Peyer's patch (tissue), 4 donors: ENCODE results near the gene COL28A1. TPM values are rescaled to one million over a fixed set of nuclear protein-coding genes. Genes with fewer than 3 reads are reported as not detected.

Source experiments
- DNase-seq, 3 donors: peaks; one replicate each; pipeline ENCODE4 v3.0.0-alpha.2; 2017 to 2019
- H3K27ac ChIP-seq, 4 donors: fragments of 200-600 bp; sonication (generic); one replicate each; pipeline ENCODE4 v1.5.1; 2016 to 2019
- H3K27me3 ChIP-seq, 2 donors: fragments of 200-600 bp; sonication (generic); one replicate each; pipeline ENCODE4 v1.5.1; 2019
- H3K36me3 ChIP-seq, 3 donors: fragments of 200-600 bp; sonication (generic); one replicate each; pipeline ENCODE4 v1.5.1; 2016 to 2019
- H3K4me1 ChIP-seq, 4 donors: fragments of 200-600 bp; sonication (generic); one replicate each; pipeline ENCODE4 v1.5.1; 2016 to 2019
- H3K4me3 ChIP-seq, 4 donors: fragments of 200-600 bp; sonication (generic); 1 replicate in 3 of 4; 2 replicates in 1 of 4; pipeline ENCODE4 v1.5.1; 2016 to 2019; ENCODE audit warnings: mild to moderate bottlenecking in 1 of 4
- H3K9me3 ChIP-seq, 4 donors: fragments of 200-600 bp; sonication (generic); one replicate each; pipeline ENCODE4 v1.5.1; 2016 to 2019; ENCODE audit warnings: mild to moderate bottlenecking in 1 of 4
- POLR2A ChIP-seq, 2 donors: fragments of 450-650 bp; IDR thresholded peaks; one replicate each; pipeline ENCODE4 v1.5.1; 2017; ENCODE audit warnings: antibody characterized with exemption in 2 of 2, mild to moderate bottlenecking in 2 of 2, moderate library complexity in 2 of 2
- total RNA-seq, 4 donors: library from RNA; depleted of rRNA; stranded (reverse); fragments of >200 nt; gene quantifications; one replicate each; pipeline ENCODE4 v1.1.0, GENCODE V29; 2016
- TF ChIP-seq, protein P1 (sequence below), 6 experiments: fragments of 450-650 bp in 4 of 6; fragments of 200-600 bp in 2 of 6; sonication (generic) in 1 of 6; IDR thresholded peaks; one replicate each; pipeline ENCODE4 v1.5.1; 2017 to 2019; ENCODE audit warnings: antibody characterized with exemption in 6 of 6, mild to moderate bottlenecking in 3 of 6, moderate library complexity in 1 of 6

COL28A1 gene
- total RNA-seq = 1 to 10 TPM; 1.4 to 5.8 (median 1.9) TPM

DNA sequence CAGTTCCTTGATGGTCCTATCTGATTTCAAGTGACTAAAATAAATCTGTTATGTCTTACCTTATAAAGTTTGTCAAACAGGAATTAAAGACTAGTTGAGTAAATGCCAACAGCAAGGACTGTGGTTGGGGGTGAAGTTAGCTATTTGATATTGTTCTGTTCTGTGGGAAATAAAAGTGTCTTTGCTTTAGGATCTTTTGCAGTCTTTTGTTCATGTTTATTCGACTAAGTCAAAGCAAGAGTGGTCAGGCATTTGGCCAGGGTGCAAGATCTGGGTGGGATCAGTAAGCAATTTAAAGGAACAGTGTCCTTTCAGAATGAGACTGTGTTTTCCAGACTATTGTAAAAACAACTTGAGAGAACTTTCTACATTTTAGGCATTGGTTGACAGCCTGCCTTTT is at the start of gene COL28A1:
COL28A1 (minus strand) TSS at position 183 of the 400 bp plus-strand sequence. CDS start 2,998 bp downstream, outside the sequence.
- Histone ChIP-seq H3K4me1 (no peaks in the 10 kb centered on the region), H3K4me3 (no peak within 1 kb of the TSS), H3K27me3 (no peaks in the 10 kb centered on the region), H3K36me3 (no peaks in the 10 kb centered on the region), H3K27ac (no peak within 1 kb of the TSS), H3K9me3 (no peaks in the 10 kb centered on the region)
- DNase-seq = no peak
- TF ChIP-seq, protein P1, sequence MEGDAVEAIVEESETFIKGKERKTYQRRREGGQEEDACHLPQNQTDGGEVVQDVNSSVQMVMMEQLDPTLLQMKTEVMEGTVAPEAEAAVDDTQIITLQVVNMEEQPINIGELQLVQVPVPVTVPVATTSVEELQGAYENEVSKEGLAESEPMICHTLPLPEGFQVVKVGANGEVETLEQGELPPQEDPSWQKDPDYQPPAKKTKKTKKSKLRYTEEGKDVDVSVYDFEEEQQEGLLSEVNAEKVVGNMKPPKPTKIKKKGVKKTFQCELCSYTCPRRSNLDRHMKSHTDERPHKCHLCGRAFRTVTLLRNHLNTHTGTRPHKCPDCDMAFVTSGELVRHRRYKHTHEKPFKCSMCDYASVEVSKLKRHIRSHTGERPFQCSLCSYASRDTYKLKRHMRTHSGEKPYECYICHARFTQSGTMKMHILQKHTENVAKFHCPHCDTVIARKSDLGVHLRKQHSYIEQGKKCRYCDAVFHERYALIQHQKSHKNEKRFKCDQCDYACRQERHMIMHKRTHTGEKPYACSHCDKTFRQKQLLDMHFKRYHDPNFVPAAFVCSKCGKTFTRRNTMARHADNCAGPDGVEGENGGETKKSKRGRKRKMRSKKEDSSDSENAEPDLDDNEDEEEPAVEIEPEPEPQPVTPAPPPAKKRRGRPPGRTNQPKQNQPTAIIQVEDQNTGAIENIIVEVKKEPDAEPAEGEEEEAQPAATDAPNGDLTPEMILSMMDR (IDR thresholded peaks at IDR 0.05) = no peak
- TF ChIP-seq POLR2A (IDR thresholded peaks at IDR 0.05) = no peak

DNA sequence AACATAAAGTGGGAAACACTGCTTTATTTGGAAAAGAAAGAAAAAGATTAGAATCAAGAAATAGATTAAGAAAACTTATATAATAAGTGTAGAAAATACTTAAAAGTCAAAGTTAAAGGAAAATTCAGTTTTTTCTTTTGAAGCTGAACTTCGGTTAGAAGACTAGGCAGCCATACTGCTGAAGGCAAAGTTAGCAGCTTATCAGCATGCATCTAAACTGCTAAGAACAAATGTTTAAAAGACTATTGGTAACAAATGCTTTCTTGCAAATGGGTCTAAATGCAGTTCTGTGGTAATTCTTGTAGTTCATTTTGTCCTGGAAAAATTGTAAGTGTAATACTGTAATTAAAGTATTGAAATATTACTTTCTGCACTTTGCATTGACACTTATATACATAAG is 49.0 kb upstream of the COL28A1 start:
- Histone ChIP-seq H3K4me3 (no peak overlapping the region), H3K27ac (no peak overlapping the region), H3K9me3 (no peaks in the 10 kb centered on the region), H3K36me3 (peaks cover 0 to 4% (median 0%) of the 10 kb centered on the region in 3 donors), H3K27me3 (no peaks in the 10 kb centered on the region), H3K4me1 (no peaks in the 10 kb centered on the region)
- DNase-seq = no peak
- no peak for TF ChIP-seq POLR2A (IDR thresholded peaks at IDR 0.05)
- TF ChIP-seq, protein P1 (IDR thresholded peaks at IDR 0.05) = no peak

DNA sequence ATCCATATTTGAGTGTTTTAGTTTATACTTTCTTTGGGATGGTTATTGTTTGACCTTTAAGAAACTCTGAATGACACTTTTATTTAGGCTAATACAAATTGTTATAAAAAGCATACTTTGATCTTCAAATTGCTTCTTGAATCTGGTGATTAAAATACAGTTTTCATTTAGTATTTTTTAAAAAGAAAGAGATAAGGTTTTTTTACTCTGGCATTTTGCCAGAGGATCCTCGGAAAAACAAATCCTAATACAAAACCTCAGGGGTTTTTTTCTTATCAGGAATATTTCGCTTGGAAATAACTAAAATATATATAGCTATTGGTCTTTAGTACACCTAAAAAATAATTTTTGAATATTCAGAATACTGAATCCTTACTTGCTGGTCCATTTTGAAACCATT is 48.1 kb upstream of the COL28A1 start:
- H3K4me3 ChIP-seq = no peak overlapping the region
- H3K27me3 ChIP-seq = no peaks in the 10 kb centered on the region
- TF ChIP-seq, protein P1 (IDR thresholded peaks at IDR 0.05) = no peak
- no peak for TF ChIP-seq POLR2A (IDR thresholded peaks at IDR 0.05)
- no peaks in the 10 kb centered on the region for H3K4me1 ChIP-seq
- H3K9me3 ChIP-seq = no peaks in the 10 kb centered on the region
- H3K27ac ChIP-seq = no peak overlapping the region
- DNase-seq = no peak
- H3K36me3 ChIP-seq = no peaks in the 10 kb centered on the region

DNA sequence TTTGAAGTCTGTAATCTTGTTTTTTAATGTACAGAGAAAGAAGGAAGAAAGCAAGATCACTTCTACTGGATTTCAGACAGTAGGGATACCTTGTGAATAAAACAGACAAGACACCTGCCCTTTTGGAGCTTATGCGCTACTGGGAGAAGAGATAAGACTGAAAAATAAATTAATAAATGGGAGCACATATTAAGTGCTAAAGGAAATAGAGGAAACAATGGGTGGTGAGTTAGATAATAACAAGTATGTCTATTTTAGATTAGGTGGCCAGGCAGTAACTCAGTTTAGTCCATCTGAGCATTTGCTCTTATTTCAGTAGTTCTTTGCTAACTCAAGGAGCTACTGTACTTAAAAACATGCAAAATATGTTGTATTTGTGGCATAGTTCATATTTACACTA is 46.9 kb upstream of the COL28A1 start:
- no peaks in the 10 kb centered on the region for H3K4me1 ChIP-seq
- no peaks in the 10 kb centered on the region for H3K9me3 ChIP-seq
- H3K36me3 ChIP-seq = no peaks in the 10 kb centered on the region
- TF ChIP-seq, protein P1 (IDR thresholded peaks at IDR 0.05) = no peak
- TF ChIP-seq POLR2A (IDR thresholded peaks at IDR 0.05) = no peak
- no peak overlapping the region for H3K4me3 ChIP-seq
- H3K27ac ChIP-seq = no peak overlapping the region
- no peaks in the 10 kb centered on the region for H3K27me3 ChIP-seq
- no peak for DNase-seq

DNA sequence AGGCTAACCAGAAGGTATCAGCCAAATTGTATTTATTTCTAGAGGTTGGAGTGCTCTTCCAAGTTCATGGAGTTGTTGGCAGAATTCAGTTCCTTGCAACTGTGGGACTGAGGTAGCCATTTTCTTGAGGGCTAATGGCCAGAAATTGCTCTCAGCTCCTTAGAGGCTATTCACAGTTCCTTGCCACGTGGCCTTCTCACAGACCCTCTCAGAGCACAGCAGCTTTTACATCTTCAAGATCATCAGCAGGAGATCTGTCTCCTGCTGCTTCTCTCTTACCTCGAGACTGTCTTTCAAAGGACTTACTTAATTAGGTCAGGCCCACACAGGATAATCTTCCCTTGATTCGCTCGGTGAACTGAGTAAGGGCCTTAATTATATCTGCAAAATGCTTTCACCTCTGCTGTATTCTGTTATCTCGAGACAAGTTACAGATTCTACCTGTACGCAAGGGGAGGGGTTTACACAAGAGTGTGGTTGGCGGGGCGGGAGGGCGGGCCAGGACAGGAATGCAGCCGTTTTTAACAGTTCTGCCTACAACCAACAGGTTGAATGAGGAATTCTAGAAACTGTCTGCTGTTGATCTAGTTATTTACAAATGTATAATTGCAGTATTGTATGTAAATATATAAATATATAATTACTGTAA is 46.0 kb upstream of the COL28A1 start:
- Histone ChIP-seq H3K27ac (no peak overlapping the region), H3K36me3 (no peaks in the 10 kb centered on the region)
- no peak for DNase-seq

More for the DNA sequence above, 46.0 kb upstream of the COL28A1 start:
- Histone ChIP-seq H3K4me1 (no peaks in the 10 kb centered on the region), H3K27me3 (no peaks in the 10 kb centered on the region), H3K4me3 (no peak overlapping the region), H3K9me3 (no peaks in the 10 kb centered on the region)
- TF ChIP-seq, protein P1 (IDR thresholded peaks at IDR 0.05) = no peak
- TF ChIP-seq POLR2A (IDR thresholded peaks at IDR 0.05) = no peak
